Measurements from ENCODE around the gene TPBGL.

GRCh38 chr11:75276186-75276585 lies 35.6 kb downstream of the TPBGL start:
- TF ChIP-seq CTCF (IDR thresholded peaks at IDR 0.05; ENCODE audit: insufficient read depth, low read depth, low read length) (no peak), EZH2 (IDR thresholded peaks at IDR 0.05; ENCODE audit: insufficient read depth, low read length) (no peak)

Data from astrocyte (in vitro differentiated cells and primary cell).